ENCODE measurements around the gene GSN. TPM values are rescaled to one million over a fixed set of nuclear protein-coding genes. Genes with fewer than 3 reads are reported as not detected.

The GSN gene
- total RNA-seq, 1 experiment from 2014 or later = 68.3 TPM

- intact Hi-C loops (cut with micrococcal nuclease; ENCODE audit: unreplicated experiment) = no loop called here
- Mint-ChIP-seq H3K36me3 (ENCODE audit: insufficient read depth, unreplicated experiment) (peaks cover 7% of the 10 kb centered on the region), H3K4me1 (ENCODE audit: low read depth, unreplicated experiment) (peaks cover 26% of the 10 kb centered on the region), H3K4me3 (ENCODE audit: low read depth, unreplicated experiment) (no peak overlapping the region), H3K9me3 (ENCODE audit: low read depth, unreplicated experiment) (no peaks in the 10 kb centered on the region), H3K27me3 (ENCODE audit: unreplicated experiment) (no peaks in the 10 kb centered on the region), H3K27ac (ENCODE audit: unreplicated experiment) (no peak overlapping the region)
- TF ChIP-seq CTCF (IDR thresholded peaks at IDR 0.05; ENCODE audit: unreplicated experiment) = no peak
- CTCF ChIA-PET = no interaction called here
- BruUV-seq (replicated peaks) = no TSS peak
- DNase-seq = no peak
These were observed 26.3 kb downstream of the GSN start for GRCh38 chr9:121294151-121294743.

- CTCF ChIA-PET = no interaction called here
- no peak overlapping the region for H3K27ac Mint-ChIP-seq (ENCODE audit: unreplicated experiment)
These were observed 27.1 kb downstream of the GSN start for GRCh38 chr9:121294866-121295661.

GRCh38 chr9:121295662-121296191, 27.8 kb downstream of the GSN start:
- CTCF ChIA-PET = no interaction called here
- H3K27ac Mint-ChIP-seq (ENCODE audit: unreplicated experiment) = no peak overlapping the region
- no peaks in the 10 kb centered on the region for H3K27me3 Mint-ChIP-seq (ENCODE audit: unreplicated experiment)
- no peak for DNase-seq
- intact Hi-C loops (cut with micrococcal nuclease; ENCODE audit: unreplicated experiment) = no loop called here
- no peak overlapping the region for H3K4me3 Mint-ChIP-seq (ENCODE audit: low read depth, unreplicated experiment)
- no peaks in the 10 kb centered on the region for H3K9me3 Mint-ChIP-seq (ENCODE audit: low read depth, unreplicated experiment)
- peaks cover 8% of the 10 kb centered on the region for H3K36me3 Mint-ChIP-seq (ENCODE audit: insufficient read depth, unreplicated experiment)
- BruUV-seq (replicated peaks) = no TSS peak
- H3K4me1 Mint-ChIP-seq (ENCODE audit: low read depth, unreplicated experiment) = peaks cover 27% of the 10 kb centered on the region
- TF ChIP-seq CTCF (IDR thresholded peaks at IDR 0.05; ENCODE audit: unreplicated experiment) = no peak

More at GRCh38 chr9:121294866-121295661, 27.1 kb downstream of the GSN start:
- Mint-ChIP-seq H3K9me3 (ENCODE audit: low read depth, unreplicated experiment) (no peaks in the 10 kb centered on the region), H3K27me3 (ENCODE audit: unreplicated experiment) (no peaks in the 10 kb centered on the region), H3K4me1 (ENCODE audit: low read depth, unreplicated experiment) (peaks cover 21% of the 10 kb centered on the region), H3K4me3 (ENCODE audit: low read depth, unreplicated experiment) (no peak overlapping the region), H3K36me3 (ENCODE audit: insufficient read depth, unreplicated experiment) (peaks cover 2% of the 10 kb centered on the region)
- intact Hi-C loops (cut with micrococcal nuclease; ENCODE audit: unreplicated experiment) = no loop called here
- no TSS peak for BruUV-seq (replicated peaks)
- no peak for TF ChIP-seq CTCF (IDR thresholded peaks at IDR 0.05; ENCODE audit: unreplicated experiment)
- DNase-seq = no peak

GRCh38 chr9:121296213-121297127, 28.5 kb downstream of the GSN start:
- CTCF ChIA-PET = no interaction called here
- BruUV-seq (replicated peaks) = no TSS peak
- Mint-ChIP-seq H3K4me3 (ENCODE audit: low read depth, unreplicated experiment) (no peak overlapping the region), H3K27ac (ENCODE audit: unreplicated experiment) (no peak overlapping the region), H3K4me1 (ENCODE audit: low read depth, unreplicated experiment) (peaks cover 27% of the 10 kb centered on the region), H3K27me3 (ENCODE audit: unreplicated experiment) (no peaks in the 10 kb centered on the region), H3K36me3 (ENCODE audit: insufficient read depth, unreplicated experiment) (peaks cover 8% of the 10 kb centered on the region), H3K9me3 (ENCODE audit: low read depth, unreplicated experiment) (no peaks in the 10 kb centered on the region)
- intact Hi-C loops (cut with micrococcal nuclease; ENCODE audit: unreplicated experiment) = no loop called here
- no peak for DNase-seq
- TF ChIP-seq CTCF (IDR thresholded peaks at IDR 0.05; ENCODE audit: unreplicated experiment) = no peak
